H1 (cell line): ENCODE results near the gene CLEC2D. TPM values are rescaled to one million over a fixed set of nuclear protein-coding genes. Genes with fewer than 3 reads are reported as not detected.

Experiments
- ATF2 ChIP-seq: IDR thresholded peaks from 2 replicates; pipeline ENCODE4 v1.6.1; 2012; ENCODE audit warnings: low read length, inconsistent platforms
- BACH1 ChIP-seq: IDR thresholded peaks from 2 replicates; pipeline ENCODE4 v1.6.1; 2012; ENCODE audit warnings: low read length, improper control_type of control experiment
- BCL11A ChIP-seq, 2 experiments: IDR thresholded peaks; one replicate each; pipeline ENCODE4 v1.6.1; 2011; ENCODE audit warnings: low read depth in 2 of 2, low read length in 2 of 2, mild to moderate bottlenecking in 2 of 2
- CHD2 ChIP-seq: IDR thresholded peaks from 2 replicates; pipeline ENCODE4 v1.6.1; 2012; ENCODE audit warnings: low read length, improper control_type of control experiment
- CHD7 ChIP-seq: fragments of 300-600 bp; sonication (generic); IDR thresholded peaks from 2 replicates; pipeline ENCODE4 v1.7.1; 2012; ENCODE audit warnings: low read length, moderate library complexity, mild to moderate bottlenecking, inconsistent platforms; ENCODE audit not compliant: insufficient replicate concordance
- FOSL1 ChIP-seq: IDR thresholded peaks from 2 replicates; pipeline ENCODE4 v1.6.1; 2011; ENCODE audit warnings: mild to moderate bottlenecking, low read depth, low read length, moderate library complexity; ENCODE audit not compliant: insufficient read depth
- GABPA ChIP-seq: IDR thresholded peaks from 2 replicates; pipeline ENCODE4 v1.6.1; 2011; ENCODE audit warnings: mild to moderate bottlenecking, low read length, moderate library complexity, borderline replicate concordance; ENCODE audit not compliant: insufficient read depth
- HDAC2 ChIP-seq, 2 experiments: fragments of 300-600 bp in 1 of 2; sonication (generic) in 1 of 2; IDR thresholded peaks; 2 replicates each; pipeline ENCODE4 v1.6.1; 2011 to 2012; ENCODE audit warnings: low read depth in 2 of 2, low read length in 2 of 2, mild to moderate bottlenecking in 2 of 2, moderate library complexity in 2 of 2, borderline replicate concordance in 1 of 2, inconsistent platforms in 1 of 2
- MAX ChIP-seq: IDR thresholded peaks from 2 replicates; pipeline ENCODE4 v1.6.1; 2012; ENCODE audit warnings: inconsistent platforms
- SRF ChIP-seq: IDR thresholded peaks from 2 replicates; pipeline ENCODE4 v1.6.1; 2011; ENCODE audit warnings: mild to moderate bottlenecking, low read depth, low read length, moderate library complexity
- polyA plus RNA-seq, 7 experiments: library from polyadenylated mRNA; depleted of rRNA in 3 of 7; stranded (reverse) in 5 of 7; unstranded in 2 of 7; fragments of >200 nt in 5 of 7; fragments of 200-250 nt in 2 of 7; gene quantifications; 1 replicate in 5 of 7; 2 replicates in 1 of 7; 4 replicates in 1 of 7; pipeline versions ENCODE4 v1.2.1 to v1.2.3, GENCODE V29; 2011 to 2013; ENCODE audit warnings: missing spikeins in 2 of 7, mixed read lengths in 2 of 7
- total RNA-seq: library from RNA; stranded (reverse); fragmentation: NEBNext Ultra II Directional; extraction: Animal tissue kit (Norgen Biotek cat#: 25700); gene quantifications from 2 replicates; pipeline ENCODE4 v1.2.1, GENCODE V29; 2021

The CLEC2D gene
- total and polyA plus RNA-seq, 2 of the 8 experiments (the other 6 are each of a cell fraction or from before 2014, with no cell fraction given), result 4.2 to 6.2 TPM

- TF ChIP-seq CHD7 (no peak), BACH1 (no peak), CHD2 (no peak), ATF2 (no peak), SRF (no peak), GABPA (no peak), BCL11A (IDR thresholded peaks at IDR 0.05; ENCODE audit: low read depth in 2 of 2, low read length in 2 of 2) (no peak), FOSL1 (no peak), MAX (no peak), HDAC2 (IDR thresholded peaks at IDR 0.05; ENCODE audit: borderline replicate concordance in 1 of 2, low read depth in 2 of 2, low read length in 2 of 2) (no peak)
Observed at GRCh38 chr12:9626821-9627220, 42.7 kb upstream of the CLEC2D start (continued).
